SK-N-SH (cell line): ENCODE results near the gene COL4A5. TPM values are rescaled to one million over a fixed set of nuclear protein-coding genes. Genes with fewer than 3 reads are reported as not detected.

Source experiments
- CTCF ChIA-PET: fragments of 300-600, 350-600 bp; formaldehyde crosslinking; extraction: SDS; loops from one replicate; lab custom pipeline; 2021; lab: Yijun Ruan, JAX
- POLR2A ChIA-PET: fragments of 350-600 bp; sonication (Branson Sonifier 250); formaldehyde crosslinking; extraction: SDS; loops from one replicate; lab custom pipeline; 2020; ENCODE audit warnings: antibody characterized with exemption, inconsistent platforms; lab: Yijun Ruan, JAX
- DNase-seq: peaks from one replicate; pipeline ENCODE4 v3.0.0; 2012
- H2AFZ ChIP-seq: fragments of 200-600 bp; sonication (generic); 2 replicates; pipeline ENCODE4 v1.8.1; 2016; ENCODE audit warnings: antibody characterized with exemption, mild to moderate bottlenecking, low read depth
- H3F3A ChIP-seq: fragments of 200-600 bp; sonication (generic); replicated peaks from 2 replicates; pipeline ENCODE3; 2016; ENCODE audit warnings: antibody characterized with exemption, mild to moderate bottlenecking; ENCODE audit not compliant: insufficient read depth
- H3K27ac ChIP-seq, 2 experiments: fragments of 200-500 bp in 1 of 2; fragments of 200-600 bp in 1 of 2; sonication (Bioruptor generic) in 1 of 2; sonication (generic), shearing (Covaris generic) in 1 of 2; 2 replicates each; pipeline versions ENCODE4 v1.5.1 to v1.6.1; 2014 to 2016; ENCODE audit warnings: low read depth in 2 of 2, inconsistent platforms in 1 of 2, low read length in 1 of 2, mild to moderate bottlenecking in 1 of 2, mixed read lengths in 1 of 2
- H3K27me3 ChIP-seq: fragments of 200-600 bp; sonication (generic), shearing (Covaris generic); 2 replicates; pipeline ENCODE4 v1.6.1; 2016; ENCODE audit warnings: mixed run types; ENCODE audit not compliant: insufficient read depth
- H3K36me3 ChIP-seq, 2 experiments: fragments of 200-500 bp in 1 of 2; fragments of 200-600 bp in 1 of 2; sonication (Bioruptor generic) in 1 of 2; sonication (generic) in 1 of 2; replicated peaks in 1 of 2; 2 replicates each; pipeline versions ENCODE3 to v1.5.1; 2014 to 2016; ENCODE audit warnings: low read length in 1 of 2, mild to moderate bottlenecking in 1 of 2; ENCODE audit not compliant: insufficient read depth in 2 of 2, control insufficient read depth in 1 of 2
- H3K4me1 ChIP-seq, 2 experiments: fragments of 200-500 bp in 1 of 2; fragments of 200-600 bp in 1 of 2; sonication (Bioruptor generic) in 1 of 2; sonication (generic), shearing (Covaris generic) in 1 of 2; 2 replicates each; pipeline versions ENCODE4 v1.5.1 to v1.6.1; 2014 to 2016; ENCODE audit warnings: low read depth in 1 of 2, low read length in 1 of 2, mixed run types in 1 of 2; ENCODE audit not compliant: insufficient read depth in 2 of 2, control insufficient read depth in 1 of 2
- H3K4me2 ChIP-seq: fragments of 200-600 bp; sonication (generic), shearing (Covaris generic); 2 replicates; pipeline ENCODE4 v1.6.1; 2017; ENCODE audit warnings: mixed run types
- H3K4me3 ChIP-seq, 2 experiments: fragments of 200-500 bp in 1 of 2; fragments of 200-600 bp in 1 of 2; sonication (Bioruptor generic) in 1 of 2; sonication (generic), shearing (Covaris generic) in 1 of 2; 2 replicates each; pipeline versions ENCODE4 v1.5.1 to v1.8.1; 2014 to 2016; ENCODE audit warnings: low read depth in 2 of 2, inconsistent platforms in 1 of 2, low read length in 1 of 2, mild to moderate bottlenecking in 1 of 2, mixed read lengths in 1 of 2, moderate library complexity in 1 of 2
- H3K79me2 ChIP-seq: fragments of 200-600 bp; sonication (generic); 2 replicates; pipeline ENCODE4 v1.8.1; 2017; ENCODE audit warnings: mild to moderate bottlenecking; ENCODE audit not compliant: insufficient read depth
- H3K9ac ChIP-seq: fragments of 200-600 bp; sonication (generic); 2 replicates; pipeline ENCODE4 v1.6.1; 2017; ENCODE audit warnings: mixed run types
- H3K9me2 ChIP-seq: fragments of 200-600 bp; sonication (generic); 2 replicates; pipeline ENCODE4 v1.6.1; 2017; ENCODE audit warnings: mixed run types
- H3K9me3 ChIP-seq: fragments of 200-600 bp; sonication (generic); 2 replicates; pipeline ENCODE4 v1.6.1; 2017; ENCODE audit warnings: mixed run types, mild to moderate bottlenecking, moderate library complexity
- H4K20me1 ChIP-seq: fragments of 200-600 bp; sonication (generic); 2 replicates; pipeline ENCODE4 v1.6.1; 2017; ENCODE audit warnings: mild to moderate bottlenecking, mixed run types; ENCODE audit not compliant: insufficient read depth
- EZH2phosphoT487 ChIP-seq: fragments of 200-600 bp; sonication (generic); IDR thresholded peaks from 2 replicates; pipeline ENCODE4 v1.6.1; 2017; ENCODE audit warnings: low read depth, mixed run types, mild to moderate bottlenecking, antibody characterized with exemption, moderate library complexity, borderline replicate concordance
- FOSL2 ChIP-seq: IDR thresholded peaks from 2 replicates; pipeline ENCODE4 v1.4.0; 2012; ENCODE audit warnings: low read depth, mild to moderate bottlenecking, moderate library complexity, borderline replicate concordance
- GATA2 ChIP-seq: sonication (generic); formaldehyde crosslinking; IDR thresholded peaks from 2 replicates; pipeline ENCODE4 v1.5.0; 2020; ENCODE audit warnings: mild to moderate bottlenecking, missing genetic modification reagents
- JUND ChIP-seq: IDR thresholded peaks from 2 replicates; pipeline ENCODE4 v1.4.0; 2012
- MAX ChIP-seq: IDR thresholded peaks from 2 replicates; pipeline ENCODE4 v1.4.0; 2012; ENCODE audit warnings: low read depth
- PBX3 ChIP-seq: IDR thresholded peaks from 2 replicates; pipeline ENCODE4; 2012
- POLR2AphosphoS5 ChIP-seq: IDR thresholded peaks from 2 replicates; pipeline ENCODE4 v1.6.1; 2012; ENCODE audit warnings: low read depth, low read length
- RFX5 ChIP-seq: IDR thresholded peaks from 2 replicates; pipeline ENCODE4 v1.6.1; 2012; ENCODE audit warnings: mild to moderate bottlenecking, improper control_type of control experiment, low read length
- RXRA ChIP-seq: IDR thresholded peaks from 2 replicates; pipeline ENCODE4 v1.4.0; 2012; ENCODE audit warnings: low read depth, mild to moderate bottlenecking, borderline replicate concordance
- TAF1 ChIP-seq: IDR thresholded peaks from 2 replicates; pipeline ENCODE4 v1.6.1; 2012; ENCODE audit warnings: low read depth, mild to moderate bottlenecking, low read length, moderate library complexity, borderline replicate concordance
- TEAD4 ChIP-seq: IDR thresholded peaks from 2 replicates; pipeline ENCODE4 v1.4.0; 2012; ENCODE audit warnings: mild to moderate bottlenecking, borderline replicate concordance; ENCODE audit not compliant: insufficient read depth
- USF1 ChIP-seq: IDR thresholded peaks from 2 replicates; pipeline ENCODE4 v1.4.0; 2012; ENCODE audit warnings: low read depth, borderline replicate concordance
- WGBS: methylation state at CpG from one replicate; pipeline ENCODE4 v1.1.6; 2017; ENCODE audit warnings: low lambda C conversion rate; 5-methylcytosine and 5-hydroxymethylcytosine counted together
- polyA plus RNA-seq, 3 experiments: library from polyadenylated mRNA; depleted of rRNA; stranded (reverse); fragments of >200 nt; gene quantifications; 2 replicates each; pipeline ENCODE4 v1.2.3, GENCODE V29; 2012
- TF ChIP-seq, protein P1 (sequence below): fragments of 150-350 bp; IDR thresholded peaks from 2 replicates; pipeline ENCODE4 v1.6.1; 2017; ENCODE audit warnings: antibody characterized with exemption, low read length, low read depth, borderline replicate concordance
- TF ChIP-seq, protein P2 (sequence below): IDR thresholded peaks from 2 replicates; pipeline ENCODE4 v1.4.0; 2012; ENCODE audit warnings: low read depth, borderline replicate concordance
- TF ChIP-seq, protein P3 (sequence below): IDR thresholded peaks from 2 replicates; pipeline ENCODE4 v1.6.1; 2012; ENCODE audit warnings: mild to moderate bottlenecking, low read depth, low read length, moderate library complexity

COL4A5 gene
- polyA plus RNA-seq, 1 of the 3 experiments (the other 2 are of a cell fraction) = 0.02 TPM

- peak overlapping the region in 1 of 2 experiments; percentile 28; a peak in 1 of 4 replicates for H3K27ac ChIP-seq
- H4K20me1 ChIP-seq = no peaks in the 10 kb centered on the region
- ChIA-PET POLR2A (no interaction called here), CTCF (no interaction called here)
- TF ChIP-seq TAF1 = no peak
- TF ChIP-seq, protein P1, sequence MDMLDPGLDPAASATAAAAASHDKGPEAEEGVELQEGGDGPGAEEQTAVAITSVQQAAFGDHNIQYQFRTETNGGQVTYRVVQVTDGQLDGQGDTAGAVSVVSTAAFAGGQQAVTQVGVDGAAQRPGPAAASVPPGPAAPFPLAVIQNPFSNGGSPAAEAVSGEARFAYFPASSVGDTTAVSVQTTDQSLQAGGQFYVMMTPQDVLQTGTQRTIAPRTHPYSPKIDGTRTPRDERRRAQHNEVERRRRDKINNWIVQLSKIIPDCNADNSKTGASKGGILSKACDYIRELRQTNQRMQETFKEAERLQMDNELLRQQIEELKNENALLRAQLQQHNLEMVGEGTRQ = no peak
- no peak for TF ChIP-seq POLR2AphosphoS5
- no peak for TF ChIP-seq MAX
- TF ChIP-seq, protein P2, sequence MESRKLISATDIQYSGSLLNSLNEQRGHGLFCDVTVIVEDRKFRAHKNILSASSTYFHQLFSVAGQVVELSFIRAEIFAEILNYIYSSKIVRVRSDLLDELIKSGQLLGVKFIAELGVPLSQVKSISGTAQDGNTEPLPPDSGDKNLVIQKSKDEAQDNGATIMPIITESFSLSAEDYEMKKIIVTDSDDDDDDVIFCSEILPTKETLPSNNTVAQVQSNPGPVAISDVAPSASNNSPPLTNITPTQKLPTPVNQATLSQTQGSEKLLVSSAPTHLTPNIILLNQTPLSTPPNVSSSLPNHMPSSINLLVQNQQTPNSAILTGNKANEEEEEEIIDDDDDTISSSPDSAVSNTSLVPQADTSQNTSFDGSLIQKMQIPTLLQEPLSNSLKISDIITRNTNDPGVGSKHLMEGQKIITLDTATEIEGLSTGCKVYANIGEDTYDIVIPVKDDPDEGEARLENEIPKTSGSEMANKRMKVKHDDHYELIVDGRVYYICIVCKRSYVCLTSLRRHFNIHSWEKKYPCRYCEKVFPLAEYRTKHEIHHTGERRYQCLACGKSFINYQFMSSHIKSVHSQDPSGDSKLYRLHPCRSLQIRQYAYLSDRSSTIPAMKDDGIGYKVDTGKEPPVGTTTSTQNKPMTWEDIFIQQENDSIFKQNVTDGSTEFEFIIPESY = no peak
- TF ChIP-seq, protein P3, sequence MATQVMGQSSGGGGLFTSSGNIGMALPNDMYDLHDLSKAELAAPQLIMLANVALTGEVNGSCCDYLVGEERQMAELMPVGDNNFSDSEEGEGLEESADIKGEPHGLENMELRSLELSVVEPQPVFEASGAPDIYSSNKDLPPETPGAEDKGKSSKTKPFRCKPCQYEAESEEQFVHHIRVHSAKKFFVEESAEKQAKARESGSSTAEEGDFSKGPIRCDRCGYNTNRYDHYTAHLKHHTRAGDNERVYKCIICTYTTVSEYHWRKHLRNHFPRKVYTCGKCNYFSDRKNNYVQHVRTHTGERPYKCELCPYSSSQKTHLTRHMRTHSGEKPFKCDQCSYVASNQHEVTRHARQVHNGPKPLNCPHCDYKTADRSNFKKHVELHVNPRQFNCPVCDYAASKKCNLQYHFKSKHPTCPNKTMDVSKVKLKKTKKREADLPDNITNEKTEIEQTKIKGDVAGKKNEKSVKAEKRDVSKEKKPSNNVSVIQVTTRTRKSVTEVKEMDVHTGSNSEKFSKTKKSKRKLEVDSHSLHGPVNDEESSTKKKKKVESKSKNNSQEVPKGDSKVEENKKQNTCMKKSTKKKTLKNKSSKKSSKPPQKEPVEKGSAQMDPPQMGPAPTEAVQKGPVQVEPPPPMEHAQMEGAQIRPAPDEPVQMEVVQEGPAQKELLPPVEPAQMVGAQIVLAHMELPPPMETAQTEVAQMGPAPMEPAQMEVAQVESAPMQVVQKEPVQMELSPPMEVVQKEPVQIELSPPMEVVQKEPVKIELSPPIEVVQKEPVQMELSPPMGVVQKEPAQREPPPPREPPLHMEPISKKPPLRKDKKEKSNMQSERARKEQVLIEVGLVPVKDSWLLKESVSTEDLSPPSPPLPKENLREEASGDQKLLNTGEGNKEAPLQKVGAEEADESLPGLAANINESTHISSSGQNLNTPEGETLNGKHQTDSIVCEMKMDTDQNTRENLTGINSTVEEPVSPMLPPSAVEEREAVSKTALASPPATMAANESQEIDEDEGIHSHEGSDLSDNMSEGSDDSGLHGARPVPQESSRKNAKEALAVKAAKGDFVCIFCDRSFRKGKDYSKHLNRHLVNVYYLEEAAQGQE = no peak
- TF ChIP-seq GATA2 (CRISPR knock-in tag) = no peak
- no peak for TF ChIP-seq EZH2phosphoT487
- no peak for TF ChIP-seq RXRA
- peak; percentile 35; the same call in 1 of the 2 replicates for TF ChIP-seq FOSL2
- no peak for TF ChIP-seq JUND
- peak; percentile 11; the same call in 1 of the 2 replicates for TF ChIP-seq PBX3
- no peak for TF ChIP-seq TEAD4
- no peak for TF ChIP-seq RFX5
- no peak for TF ChIP-seq USF1
- H3K36me3 ChIP-seq = no peaks in the 10 kb centered on the region
- 4% methylated on average over 6 of the region's 6 CpGs for WGBS
- H3K4me2 ChIP-seq = peak overlapping the region; percentile 23; the same call in 1 of the 2 replicates
- H3K4me1 ChIP-seq = no peaks in the 10 kb centered on the region
- H3K79me2 ChIP-seq = no peaks in the 10 kb centered on the region
- H3K4me3 ChIP-seq = no peak overlapping the region
- DNase-seq = no peak
- H2AFZ ChIP-seq = no peak overlapping the region
- H3F3A ChIP-seq = no peaks in the 10 kb centered on the region
- no peak overlapping the region for H3K9ac ChIP-seq
- H3K9me2 ChIP-seq = no peaks in the 10 kb centered on the region
- H3K9me3 ChIP-seq = no peaks in the 10 kb centered on the region
- no peaks in the 10 kb centered on the region for H3K27me3 ChIP-seq
Measured at GRCh38 chrX:108397627-108398391, 41.8 kb upstream of the COL4A5 start.
